NCI-H2196 (cell line): ENCODE measurements around the gene CCNI.
"Not testable (repeated sequence)": the region's sequence is repeated elsewhere in the genome, so short reads cannot be mapped to it uniquely, and the experiment has no call there.

Source experiments
- DNase-seq: peaks from one replicate; lab custom pipeline; 2025; ENCODE audit not compliant: unreplicated experiment; lab: John Stamatoyannopoulos, UW

CCNI gene

DNA sequence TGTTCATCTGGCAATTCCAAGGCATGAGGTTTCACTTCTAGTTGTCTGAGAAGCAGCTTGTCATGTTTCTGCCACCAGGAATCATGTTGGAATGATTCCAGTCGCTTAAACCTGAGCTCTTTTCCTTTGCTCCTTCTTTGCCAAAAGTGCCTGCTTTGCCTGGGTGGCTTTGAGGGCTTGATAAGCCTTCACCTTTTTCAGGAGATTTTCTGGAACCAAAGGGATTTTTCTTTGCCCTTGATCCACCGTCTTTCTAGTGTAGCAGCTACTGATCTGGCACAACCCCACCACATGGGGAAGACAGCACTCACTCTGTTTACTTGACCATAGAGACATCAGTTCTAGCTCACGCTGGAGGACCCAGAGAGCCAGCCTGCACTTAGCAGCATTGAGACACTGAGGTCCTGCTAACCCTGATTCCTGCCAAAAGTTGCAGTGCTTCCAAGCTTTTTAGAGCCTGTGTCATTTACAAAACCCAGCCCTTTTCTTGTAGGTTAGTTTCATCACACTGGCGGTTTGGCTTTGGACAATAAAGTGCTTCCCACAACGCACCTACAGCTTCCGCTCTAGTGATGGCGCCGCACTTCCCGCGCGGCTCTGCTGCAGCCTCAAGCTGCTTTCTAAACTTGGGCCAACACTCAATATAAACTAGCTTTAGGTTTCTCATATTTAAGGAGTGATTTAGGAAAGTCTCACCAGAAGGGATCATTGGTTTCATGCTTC, 7.3 kb upstream of the CCNI start:
- DNase-seq: no peak

- not testable (repeated sequence) for DNase-seq
These were observed 5.0 kb upstream of the CCNI start for GRCh38 chr4:77080806-77081205.

DNA sequence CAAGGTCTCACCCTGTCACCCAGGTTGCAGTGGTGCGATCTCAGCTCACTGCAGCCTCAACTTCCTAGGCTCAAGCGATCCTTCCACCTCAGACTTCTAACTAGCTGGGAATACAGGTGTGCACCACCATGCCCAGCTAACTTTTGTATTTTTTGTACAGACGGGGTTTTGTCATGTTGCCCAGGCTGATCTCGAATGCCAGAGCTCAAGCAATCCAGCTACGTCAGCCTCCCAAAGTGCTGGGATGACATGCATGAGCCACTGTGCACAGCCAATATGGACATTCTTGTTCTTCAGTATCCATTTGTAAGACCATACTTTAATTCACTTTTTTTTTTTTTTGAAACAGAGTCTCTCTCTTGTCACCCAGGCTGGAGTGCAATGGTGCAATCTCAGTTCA, 3.5 kb upstream of the CCNI start:
- DNase-seq: no peak

DNA sequence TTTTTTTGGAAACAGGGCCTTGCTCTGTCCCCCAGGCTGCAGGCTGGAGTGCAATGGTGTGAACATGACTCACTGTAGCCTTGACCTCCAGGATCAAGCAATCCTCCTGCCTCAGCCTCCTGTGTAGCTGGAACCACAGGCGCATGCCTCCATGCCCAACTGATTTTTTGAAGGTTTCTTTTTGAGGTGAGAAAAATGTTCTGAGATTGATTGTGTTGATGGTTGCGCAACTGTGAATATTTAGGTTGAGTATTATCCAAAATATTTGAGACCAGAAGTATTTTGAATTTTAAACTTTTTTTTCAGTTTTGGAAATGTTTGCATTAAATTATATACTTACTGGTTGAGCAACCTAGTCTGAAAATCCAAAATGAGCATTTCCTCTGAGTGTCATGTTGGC, 2.6 kb upstream of the CCNI start:
- DNase-seq: no peak

DNA sequence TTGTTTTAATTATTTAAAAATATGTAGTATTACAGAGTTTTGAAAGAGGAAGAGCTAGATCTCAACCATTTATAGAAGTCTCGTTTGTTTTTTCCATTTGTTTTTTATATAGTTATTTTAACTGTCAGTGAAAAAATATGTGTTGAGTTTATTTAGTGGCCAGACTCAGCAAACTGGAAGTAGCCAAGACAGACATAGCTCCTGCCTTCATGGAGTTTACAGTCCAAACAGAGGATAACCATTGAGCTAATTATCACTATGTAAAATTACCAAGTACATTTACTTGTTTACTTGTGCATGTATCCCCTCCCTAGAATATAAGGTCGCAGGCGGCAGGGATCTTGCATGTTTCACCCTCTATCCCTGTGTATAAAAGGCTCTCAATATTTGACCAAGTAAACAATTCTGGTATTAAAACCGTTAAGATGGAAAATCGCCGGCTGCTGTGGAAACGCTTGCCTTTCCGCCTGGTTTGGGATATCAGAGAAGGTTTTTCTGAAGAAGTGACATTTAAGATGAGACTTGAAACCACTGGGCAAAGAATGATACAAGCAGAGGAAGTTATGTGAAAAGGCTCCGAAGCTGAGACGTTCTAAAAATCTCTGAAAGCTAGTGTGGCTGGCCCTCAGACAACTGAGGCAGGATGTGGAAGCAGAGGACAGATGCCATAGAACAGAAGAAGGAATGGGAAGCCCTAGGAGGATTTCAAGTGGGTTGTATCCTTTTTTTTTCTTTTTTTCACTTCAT, 1.3 kb upstream of the CCNI start:
- DNase-seq: no peak

DNA sequence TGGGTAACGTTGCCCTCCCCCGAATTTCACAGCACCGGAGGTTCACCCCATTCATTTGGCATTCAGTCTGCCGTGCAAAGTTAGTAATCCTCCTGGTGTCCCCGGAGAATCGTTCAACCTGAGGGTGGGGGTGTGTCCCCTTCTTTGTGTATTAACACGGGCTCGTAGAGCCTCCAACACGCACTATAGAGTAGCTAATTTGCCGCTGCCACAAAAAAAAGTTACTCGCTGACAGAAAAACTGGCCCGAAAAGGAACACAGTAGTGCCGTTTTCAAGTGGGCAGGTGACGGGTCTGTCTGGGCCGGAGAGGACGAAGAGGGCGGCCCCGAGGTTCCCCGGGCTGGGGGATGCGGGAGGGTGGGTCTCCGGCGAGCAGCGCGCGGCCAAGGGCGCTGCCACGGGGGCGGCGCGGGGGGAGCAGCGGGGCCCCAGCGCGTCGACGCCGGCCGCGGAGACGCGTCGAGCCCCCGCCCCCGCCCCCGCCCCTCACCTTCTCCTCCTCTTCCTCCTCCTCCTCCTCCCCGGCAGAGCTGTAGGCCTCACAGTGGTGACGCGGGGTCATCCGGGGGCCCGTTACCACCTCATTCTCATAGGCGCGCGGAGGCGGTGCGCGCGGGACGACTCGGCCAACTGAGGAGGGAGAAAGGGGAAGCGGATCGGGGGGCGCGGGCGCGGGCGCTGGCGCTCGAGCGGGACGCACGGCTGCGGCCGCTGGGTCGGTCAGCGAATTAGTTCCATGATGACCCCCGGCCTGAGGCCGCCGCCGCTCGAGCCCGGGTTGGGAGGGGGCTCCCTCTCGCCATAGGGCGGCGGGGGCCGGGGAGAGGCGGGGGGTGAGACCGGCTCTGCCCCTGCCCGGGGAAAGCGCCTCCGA, 571 bp downstream of the CCNI start:
- DNase-seq: no peak

DNA sequence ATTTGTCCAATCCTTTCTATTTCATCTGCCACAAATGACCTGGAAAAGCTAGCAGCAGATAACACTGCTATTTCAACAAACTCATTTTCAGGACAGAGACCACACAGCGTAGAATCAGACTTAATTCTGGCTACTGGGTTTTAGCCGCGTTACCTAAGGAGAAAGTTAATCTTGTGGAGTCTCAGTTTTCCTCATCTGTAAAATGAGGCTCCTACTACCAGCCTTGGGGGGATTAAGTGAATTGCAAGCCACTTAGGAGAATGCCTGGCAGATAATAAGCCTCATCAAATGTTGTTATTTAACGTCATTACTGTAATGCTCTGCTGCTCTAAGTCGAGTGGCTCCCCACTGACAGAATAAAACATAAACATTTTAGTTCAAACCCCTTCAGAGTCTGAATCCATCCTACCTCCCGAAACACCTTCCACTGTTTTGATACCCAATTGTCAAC, 1.4 kb downstream of the CCNI start:
- DNase-seq: no peak

- DNase-seq: no peak
These were observed 1.8 kb downstream of the CCNI start for GRCh38 chr4:77073981-77074380.

DNA sequence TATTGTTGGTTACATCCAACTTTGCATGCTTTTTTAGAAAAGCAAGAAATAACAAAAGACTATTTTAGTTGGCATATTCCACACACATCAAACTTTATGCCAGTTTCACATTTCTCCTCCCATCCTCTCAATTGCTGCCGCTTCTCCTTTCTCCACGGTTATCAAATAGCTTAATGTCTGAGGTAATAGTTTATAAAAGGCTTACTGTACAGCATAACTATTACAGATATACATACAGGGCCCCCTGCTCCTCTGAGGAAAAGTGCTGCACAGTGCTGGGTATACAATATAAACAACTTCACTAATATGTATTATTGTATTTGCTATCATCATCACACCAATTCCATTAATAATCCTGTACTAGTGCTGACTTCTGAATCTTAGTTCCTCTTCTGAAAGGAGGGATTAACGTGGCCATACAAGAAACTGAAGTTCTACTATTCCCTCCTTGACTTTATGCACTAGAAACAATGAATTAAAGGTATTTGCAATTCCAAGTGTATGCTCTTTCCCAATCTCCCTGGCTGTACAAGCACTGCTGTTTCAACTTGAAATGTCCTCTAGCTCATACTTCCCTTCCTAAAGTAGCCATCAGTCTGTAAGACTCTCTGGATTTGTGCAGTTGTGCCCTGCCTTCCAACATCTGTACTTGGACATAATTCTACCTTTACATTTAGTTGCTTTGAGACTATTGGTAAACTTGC, 2.5 kb downstream of the CCNI start:
- no peak for DNase-seq

- no peak for DNase-seq
These were observed 3.5 kb downstream of the CCNI start for GRCh38 chr4:77072195-77072753.

- DNase-seq: not testable (repeated sequence)
These were observed 6.3 kb downstream of the CCNI start for GRCh38 chr4:77069514-77069913.

- DNase-seq: no peak
These were observed 10.4 kb downstream of the CCNI start for GRCh38 chr4:77065382-77065781.

DNA sequence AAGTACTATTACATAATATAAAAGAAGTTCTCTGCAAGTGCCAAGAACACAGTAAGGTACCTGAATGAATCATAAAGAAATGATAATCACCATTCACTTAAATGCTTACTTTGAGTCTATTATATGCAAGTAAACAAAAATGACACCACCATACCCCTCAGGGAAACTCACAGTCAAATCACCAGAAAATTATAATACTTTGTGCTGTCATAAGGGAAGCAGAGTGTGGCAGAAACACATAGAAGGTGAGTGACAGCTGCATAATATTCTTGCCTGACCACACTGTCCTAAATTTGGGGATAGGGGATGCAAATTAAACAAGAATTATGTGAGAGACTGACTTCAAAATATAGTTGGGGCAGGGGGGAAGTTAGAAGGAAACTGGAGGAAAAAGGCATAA, 12.9 kb downstream of the CCNI start:
- no peak for DNase-seq

DNA sequence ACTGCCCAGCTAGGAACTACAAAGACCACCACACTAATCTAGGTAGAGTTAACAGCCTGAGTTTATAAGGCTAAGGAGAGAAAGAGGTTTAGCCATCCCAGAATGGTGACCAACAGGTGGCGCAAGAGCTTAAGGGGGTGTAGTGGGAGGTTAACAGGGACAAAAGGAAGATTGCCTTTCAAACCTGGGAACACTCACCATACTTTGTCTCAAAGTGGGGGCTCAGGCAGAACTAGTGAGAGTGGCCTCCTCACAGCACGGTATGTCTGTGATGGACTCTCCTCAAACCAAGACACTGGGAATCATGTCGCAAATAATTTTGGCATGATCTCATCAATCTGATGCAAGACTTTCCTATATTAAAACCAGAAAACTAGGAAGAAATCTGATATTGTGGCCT, 23.4 kb downstream of the CCNI start:
- DNase-seq: peak; percentile 16

DNA sequence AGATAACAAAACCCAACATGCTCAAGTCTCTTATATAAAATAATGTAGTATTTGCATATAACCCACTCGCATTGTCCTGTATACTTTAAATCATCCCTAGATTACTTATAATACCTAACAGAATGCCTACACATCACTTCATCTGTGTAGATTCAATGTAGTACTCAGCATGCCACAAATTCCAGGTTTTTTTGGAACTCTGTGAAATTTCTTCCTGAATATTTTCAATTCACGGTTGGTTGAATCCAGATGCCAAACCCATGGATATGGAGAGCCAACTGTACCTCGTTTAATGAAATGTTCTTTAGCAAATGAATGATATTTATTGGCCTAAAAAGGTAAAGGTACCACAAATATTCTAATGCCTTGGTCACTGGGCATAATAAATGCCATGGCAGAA, 24.8 kb downstream of the CCNI start:
- no peak for DNase-seq

GRCh38 chr4:77047037-77047436, 28.8 kb downstream of the CCNI start:
- no peak for DNase-seq

GRCh38 chr4:77045490-77045889, 30.3 kb downstream of the CCNI start:
- no peak for DNase-seq

GRCh38 chr4:77044461-77045150, 31.2 kb downstream of the CCNI start:
- peak; percentile 27 for DNase-seq

GRCh38 chr4:77043507-77044136, 32.2 kb downstream of the CCNI start:
- DNase-seq: no peak
